Fibroblast of pulmonary artery (primary cell): ENCODE measurements around the gene HOXA7.

Source experiments
- DNase-seq: peaks from one replicate; pipeline ENCODE4 v3.0.0-alpha.2; 2010; ENCODE audit warnings: low read depth
- H3K4me3 ChIP-seq: replicated peaks from 2 replicates; pipeline ENCODE4 v1.5.1; 2011; ENCODE audit warnings: low read depth, mild to moderate bottlenecking, control low read depth, low read length, moderate library complexity
- TF ChIP-seq, protein P1 (sequence below): IDR thresholded peaks from 2 replicates; pipeline ENCODE4 v1.5.1; 2011; ENCODE audit warnings: mild to moderate bottlenecking, control low read depth, low read length, inconsistent platforms; ENCODE audit errors: missing control alignments

The HOXA7 gene

DNA sequence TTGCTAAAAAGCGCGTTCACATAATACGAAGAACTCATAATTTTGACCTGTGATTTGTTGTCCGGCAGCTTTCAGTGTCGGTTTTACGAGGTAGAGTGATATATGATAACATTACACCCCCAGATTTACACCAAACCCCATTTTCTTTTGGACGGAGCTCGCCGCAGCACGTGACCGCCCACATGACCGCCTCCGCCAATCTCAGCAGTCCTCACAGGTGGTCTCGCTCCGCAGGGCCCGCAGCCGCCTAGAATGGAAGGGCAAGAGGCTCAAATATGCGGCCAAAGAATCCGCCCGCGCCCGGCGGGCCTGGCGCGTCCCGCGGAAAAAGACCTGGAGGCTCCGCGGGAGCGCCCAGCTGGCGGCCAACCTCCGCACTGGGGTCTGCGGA lies at the start of gene HOXA7:
Gene HOXA7 (minus strand): TSS at position 168 of the 391 bp plus-strand sequence. CDS start 130 bp downstream, at position 38.
- TF ChIP-seq, protein P1, sequence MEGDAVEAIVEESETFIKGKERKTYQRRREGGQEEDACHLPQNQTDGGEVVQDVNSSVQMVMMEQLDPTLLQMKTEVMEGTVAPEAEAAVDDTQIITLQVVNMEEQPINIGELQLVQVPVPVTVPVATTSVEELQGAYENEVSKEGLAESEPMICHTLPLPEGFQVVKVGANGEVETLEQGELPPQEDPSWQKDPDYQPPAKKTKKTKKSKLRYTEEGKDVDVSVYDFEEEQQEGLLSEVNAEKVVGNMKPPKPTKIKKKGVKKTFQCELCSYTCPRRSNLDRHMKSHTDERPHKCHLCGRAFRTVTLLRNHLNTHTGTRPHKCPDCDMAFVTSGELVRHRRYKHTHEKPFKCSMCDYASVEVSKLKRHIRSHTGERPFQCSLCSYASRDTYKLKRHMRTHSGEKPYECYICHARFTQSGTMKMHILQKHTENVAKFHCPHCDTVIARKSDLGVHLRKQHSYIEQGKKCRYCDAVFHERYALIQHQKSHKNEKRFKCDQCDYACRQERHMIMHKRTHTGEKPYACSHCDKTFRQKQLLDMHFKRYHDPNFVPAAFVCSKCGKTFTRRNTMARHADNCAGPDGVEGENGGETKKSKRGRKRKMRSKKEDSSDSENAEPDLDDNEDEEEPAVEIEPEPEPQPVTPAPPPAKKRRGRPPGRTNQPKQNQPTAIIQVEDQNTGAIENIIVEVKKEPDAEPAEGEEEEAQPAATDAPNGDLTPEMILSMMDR, result no peak
- DNase-seq, result no peak
- no peak within 1 kb of the TSS for H3K4me3 ChIP-seq

DNA sequence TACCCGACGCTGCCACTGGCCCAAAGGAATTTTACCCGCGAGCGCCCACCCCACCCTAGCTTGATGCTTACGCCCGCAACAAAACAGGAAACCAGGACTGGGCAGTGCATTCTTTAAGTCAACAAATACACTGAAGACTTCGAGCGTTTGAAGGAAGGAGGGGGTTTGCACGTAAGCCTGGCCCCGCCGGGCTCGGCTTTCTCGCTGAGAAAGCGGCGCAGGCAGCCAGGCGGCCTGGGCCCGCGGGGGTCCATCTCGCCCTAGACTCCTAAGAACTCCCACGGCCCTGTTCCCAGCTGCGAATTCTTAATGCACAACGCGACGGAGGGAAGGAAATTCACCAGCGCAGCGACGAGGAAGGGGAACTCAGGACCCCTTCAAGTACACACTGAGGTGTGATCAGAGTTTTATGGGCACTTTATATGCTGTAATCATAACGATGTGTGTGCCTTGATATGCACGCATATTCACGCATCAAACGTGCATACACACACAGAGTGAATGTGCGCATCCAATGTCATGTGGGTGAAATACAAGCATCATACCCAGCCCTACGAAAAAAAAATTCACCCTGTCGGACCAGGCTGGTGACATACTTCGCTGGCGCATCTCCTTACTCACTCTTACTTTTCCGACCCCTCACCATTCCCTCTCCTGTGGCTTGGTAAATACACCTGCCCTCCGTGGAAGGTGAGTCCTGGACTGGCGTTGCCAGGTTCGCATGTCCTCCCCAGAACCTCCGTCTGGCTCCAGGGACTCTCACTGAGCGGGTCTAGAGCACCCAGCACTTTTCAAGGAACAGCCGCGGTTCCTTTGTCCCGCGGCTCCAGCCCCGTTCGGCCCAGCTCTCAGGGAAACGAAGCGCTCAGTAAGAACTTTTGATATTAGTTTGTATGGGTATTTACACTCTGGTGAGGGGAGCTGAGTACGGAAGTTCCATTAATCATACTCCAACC lies 49.1 kb upstream of the HOXA7 start:
- no peak for DNase-seq
- TF ChIP-seq, protein P1, result no peak
- no peak overlapping the region for H3K4me3 ChIP-seq

DNA sequence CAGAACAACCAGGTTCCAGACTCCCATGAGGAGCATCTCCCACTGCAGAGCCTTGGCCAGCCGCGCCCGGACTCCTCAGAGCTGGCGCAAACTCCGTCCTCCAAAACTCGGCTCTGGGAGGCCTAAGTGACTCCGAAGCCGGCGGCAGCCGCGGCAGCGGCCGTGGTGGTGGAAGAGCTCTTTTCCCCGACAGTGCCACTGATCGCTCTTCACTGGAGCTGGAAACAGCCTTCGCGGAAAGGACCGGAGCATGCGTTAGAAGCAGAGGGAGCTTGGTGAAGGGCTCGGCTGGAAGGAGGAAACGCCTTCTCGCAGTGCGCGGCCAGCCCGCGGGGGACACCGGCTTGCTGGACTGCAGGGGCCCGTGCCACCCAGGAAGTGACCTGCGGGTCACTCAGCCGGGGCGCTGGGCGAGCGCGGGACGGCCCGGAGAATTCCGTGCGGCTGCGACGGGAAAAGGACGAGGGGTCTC lies 48.4 kb upstream of the HOXA7 start:
- TF ChIP-seq, protein P1, result no peak
- no peak for DNase-seq
- no peak overlapping the region for H3K4me3 ChIP-seq

DNA sequence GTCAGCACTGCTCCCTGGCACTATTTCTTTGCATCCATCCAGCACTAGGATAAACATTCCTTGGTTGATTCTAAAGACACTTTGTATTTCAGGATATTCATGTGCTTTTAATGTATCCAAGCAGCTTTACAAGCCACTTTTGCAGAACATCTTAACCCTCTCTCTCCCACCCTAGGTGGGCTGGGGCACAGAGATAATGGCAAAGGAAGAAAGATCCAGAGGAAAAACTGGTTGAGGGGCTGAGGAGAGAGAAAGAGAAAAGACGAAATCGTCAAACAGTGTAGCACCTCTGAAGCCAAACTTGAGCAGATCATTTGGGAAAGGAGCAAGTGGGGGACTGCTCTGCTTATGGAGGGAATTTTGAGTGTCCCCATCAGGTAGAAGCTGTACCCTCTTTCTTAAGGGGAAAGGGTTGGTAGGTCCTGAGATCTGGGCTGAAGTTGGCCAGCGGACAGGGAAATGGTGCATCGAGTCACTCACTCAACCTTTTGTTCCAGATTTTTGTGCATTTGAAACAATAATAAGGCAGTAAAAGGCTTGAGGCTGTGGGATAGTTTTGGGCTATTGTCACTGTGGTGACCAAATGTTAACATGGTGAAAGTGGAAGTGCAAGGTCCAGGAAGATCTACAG lies 47.6 kb upstream of the HOXA7 start:
- DNase-seq, result no peak
- H3K4me3 ChIP-seq, result no peak overlapping the region
- TF ChIP-seq, protein P1, result no peak

DNA sequence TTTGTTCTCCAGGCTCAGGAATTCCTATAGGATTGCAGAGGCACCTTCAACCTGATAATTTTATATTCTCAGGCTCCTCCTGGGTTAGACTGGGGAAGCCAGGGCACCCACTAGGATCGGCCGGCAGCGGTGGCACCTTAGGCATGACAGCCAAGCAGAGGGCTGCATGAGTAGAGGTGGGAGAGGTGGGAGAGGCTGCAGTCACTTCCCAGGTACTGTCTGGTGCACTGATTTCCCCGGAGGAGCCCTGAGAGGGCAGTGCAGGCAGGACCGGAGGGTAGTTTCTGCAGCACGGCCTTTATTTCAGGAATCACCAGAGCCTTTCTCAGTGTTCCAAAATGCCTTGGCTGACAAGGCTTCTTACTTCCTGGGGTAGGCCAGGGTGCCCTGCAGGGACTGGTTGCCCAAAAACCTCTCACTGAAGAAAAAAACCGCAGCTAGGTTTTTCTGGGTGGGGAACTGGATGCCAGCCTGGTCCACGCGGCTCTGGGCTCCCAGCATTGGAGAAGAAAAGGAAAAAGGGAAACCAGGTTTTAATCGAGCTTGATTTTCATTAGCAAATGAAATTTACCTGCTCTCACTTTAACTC lies 47.0 kb upstream of the HOXA7 start:
- no peak for DNase-seq
- H3K4me3 ChIP-seq, result no peak overlapping the region
- TF ChIP-seq, protein P1, result no peak

DNA sequence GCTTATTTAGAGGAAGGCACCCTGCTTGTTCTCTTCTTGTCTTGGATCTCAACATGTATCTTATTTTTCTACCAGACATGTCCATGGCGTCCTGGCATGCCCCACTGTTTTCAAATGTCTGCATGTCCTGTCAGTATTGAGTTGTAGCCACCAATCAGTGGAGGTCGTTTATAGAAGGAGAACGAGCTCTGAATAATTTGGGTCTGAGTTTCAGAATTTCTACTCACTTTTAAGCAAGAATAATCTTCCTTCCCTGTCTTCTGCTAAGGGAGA lies 46.3 kb upstream of the HOXA7 start:
- TF ChIP-seq, protein P1, result no peak
- DNase-seq, result no peak
- no peak overlapping the region for H3K4me3 ChIP-seq
